SK-N-MC (cell line): ENCODE data around the gene NHSL1.

ENCODE experiments used
- EZH2 ChIP-seq: fragments of 200-600 bp; sonication (generic); IDR thresholded peaks from one replicate; pipeline ENCODE4 v1.6.1; 2017; ENCODE audit warnings: antibody characterized with exemption
- POLR2AphosphoS5 ChIP-seq: IDR thresholded peaks from 2 replicates; pipeline ENCODE4 v1.6.1; 2012; ENCODE audit warnings: mild to moderate bottlenecking, low read depth, low read length, borderline replicate concordance

- TF ChIP-seq POLR2AphosphoS5 (no peak), EZH2 (no peak)
Measured at GRCh38 chr6:138416206-138416605, 83.1 kb downstream of the NHSL1 start.
